BE2C (cell line): ENCODE data around the gene LOXL3.

Source experiments
- DNase-seq: peaks from one replicate; pipeline ENCODE4 v3.0.0-alpha.2; 2020
- H3K27me3 ChIP-seq: fragments of 250-450 bp; sonication (Bioruptor Pico); 2 replicates; pipeline ENCODE4 v1.5.1; 2020; ENCODE audit warnings: mild to moderate bottlenecking
- H3K36me3 ChIP-seq: fragments of 250-450 bp; sonication (Bioruptor Pico); 2 replicates; pipeline ENCODE4 v1.5.1; 2020; ENCODE audit warnings: mild to moderate bottlenecking
- H3K4me1 ChIP-seq: fragments of 250-450 bp; sonication (Bioruptor Pico); 2 replicates; pipeline ENCODE4 v1.5.1; 2020
- H3K4me3 ChIP-seq: 2 replicates; pipeline ENCODE4 v1.5.1; 2011; ENCODE audit warnings: low read depth, low read length
- H3K9me3 ChIP-seq: fragments of 250-450 bp; sonication (Bioruptor Pico); 2 replicates; pipeline ENCODE4 v1.5.1; 2020
- CTCF ChIP-seq: IDR thresholded peaks from 2 replicates; pipeline ENCODE4 v1.5.1; 2012; ENCODE audit warnings: mild to moderate bottlenecking, low read depth, low read length

LOXL3 gene

GRCh38 chr2:74499267-74499939 lies 54.3 kb downstream of the LOXL3 start, which contains the start of gene LBX2:
Gene LBX2 (minus strand): TSS chr2:74499603. CDS start chr2:74499537, 66 bp downstream.
- peak within 1 kb of the TSS; percentile 61 for H3K4me3 ChIP-seq
- no peaks in the 10 kb centered on the region for H3K9me3 ChIP-seq
- TF ChIP-seq CTCF: no peak
- DNase-seq: no peak
- H3K27me3 ChIP-seq: no peaks in the 10 kb centered on the region
- H3K4me1 ChIP-seq: peaks cover 5% of the 10 kb centered on the region; the same call in 1 of the 2 replicates
- peaks cover 4% of the 10 kb centered on the region for H3K36me3 ChIP-seq

GRCh38 chr2:74498500-74499266 lies 55.1 kb downstream of the LOXL3 start:
- no peak for TF ChIP-seq CTCF
- Histone ChIP-seq H3K9me3 (no peaks in the 10 kb centered on the region), H3K4me3 (peak overlapping the region; percentile 61), H3K27me3 (no peaks in the 10 kb centered on the region), H3K4me1 (peaks cover 5% of the 10 kb centered on the region; the same call in 1 of the 2 replicates), H3K36me3 (no peaks in the 10 kb centered on the region; the same call in 1 of the 2 replicates)
- DNase-seq: peak; percentile 55

- TF ChIP-seq CTCF: no peak
- Histone ChIP-seq H3K4me3 (no peak overlapping the region), H3K36me3 (no peaks in the 10 kb centered on the region; the same call in 1 of the 2 replicates), H3K9me3 (no peaks in the 10 kb centered on the region), H3K4me1 (peaks cover 5% of the 10 kb centered on the region; the same call in 1 of the 2 replicates), H3K27me3 (no peaks in the 10 kb centered on the region)
- no peak for DNase-seq
These were observed 55.8 kb downstream of the LOXL3 start for GRCh38 chr2:74497777-74498499.

GRCh38 chr2:74496997-74497776 lies 56.6 kb downstream of the LOXL3 start:
- Histone ChIP-seq H3K36me3 (no peaks in the 10 kb centered on the region), H3K4me3 (no peak overlapping the region), H3K9me3 (no peaks in the 10 kb centered on the region), H3K4me1 (peaks cover 5% of the 10 kb centered on the region; the same call in 1 of the 2 replicates), H3K27me3 (no peaks in the 10 kb centered on the region)
- no peak for DNase-seq
- TF ChIP-seq CTCF: no peak

- no peaks in the 10 kb centered on the region for H3K27me3 ChIP-seq
- H3K9me3 ChIP-seq: no peaks in the 10 kb centered on the region
- no peak overlapping the region for H3K4me3 ChIP-seq
- H3K4me1 ChIP-seq: no peaks in the 10 kb centered on the region; the same call in 1 of the 2 replicates
- no peak for TF ChIP-seq CTCF
- no peaks in the 10 kb centered on the region for H3K36me3 ChIP-seq
- no peak for DNase-seq
These were observed 58.3 kb downstream of the LOXL3 start for GRCh38 chr2:74495440-74495839.
